Esophagus squamous epithelium (tissue), 4 donors: ENCODE results near the gene DNAJC13.

ENCODE experiments used
- CTCF ChIP-seq, 6 experiments: fragments of 450-650 bp in 4 of 6; fragments of 200-600 bp in 2 of 6; sonication (generic) in 2 of 6; IDR thresholded peaks; one replicate each; pipeline ENCODE4 v1.5.1; 2016 to 2019; ENCODE audit warnings: antibody characterized with exemption in 6 of 6, mild to moderate bottlenecking in 4 of 6, moderate library complexity in 4 of 6
- POLR2A ChIP-seq, 4 donors: fragments of 450-650 bp; IDR thresholded peaks; one replicate each; pipeline ENCODE4 v1.6.1; 2017; ENCODE audit warnings: antibody characterized with exemption in 4 of 4, mild to moderate bottlenecking in 4 of 4, moderate library complexity in 3 of 4

- TF ChIP-seq CTCF (IDR thresholded peaks at IDR 0.05) (no peak), POLR2A (IDR thresholded peaks at IDR 0.05) (no peak)
Measured at GRCh38 chr3:132407025-132407424, 10.3 kb upstream of the DNAJC13 start.
